GM19372 (cell line): Measurements from ENCODE around the gene ZBTB11.
"Not testable (repeated sequence)": the region's sequence is repeated elsewhere in the genome, so short reads cannot be mapped to it uniquely, and the experiment has no call there.

ENCODE experiments used
- ATAC-seq: cut with Tn5 transposase; IDR thresholded peaks from one replicate; pipeline ENCODE4 v1.9.1; 2021; ENCODE audit warnings: mild to moderate bottlenecking, low read depth, moderate library complexity; ENCODE audit not compliant: unreplicated experiment

Gene ZBTB11

DNA sequence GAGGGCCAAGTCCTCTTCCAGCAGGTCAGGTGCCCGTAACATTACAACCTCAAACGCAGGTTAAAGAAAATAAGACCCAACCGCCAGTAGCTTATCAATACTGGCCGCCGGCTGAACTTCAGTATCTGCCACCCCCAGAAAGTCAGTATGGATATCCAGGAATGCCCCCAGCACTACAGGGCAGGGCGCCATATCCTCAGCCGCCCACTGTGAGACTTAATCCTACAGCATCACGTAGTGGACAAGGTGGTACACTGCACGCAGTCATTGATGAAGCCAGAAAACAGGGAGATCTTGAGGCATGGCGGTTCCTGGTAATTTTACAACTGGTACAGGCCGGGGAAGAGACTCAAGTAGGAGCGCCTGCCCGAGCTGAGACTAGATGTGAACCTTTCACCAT, 16.6 kb upstream of the ZBTB11 start:
- ATAC-seq, result peak; percentile 71

DNA sequence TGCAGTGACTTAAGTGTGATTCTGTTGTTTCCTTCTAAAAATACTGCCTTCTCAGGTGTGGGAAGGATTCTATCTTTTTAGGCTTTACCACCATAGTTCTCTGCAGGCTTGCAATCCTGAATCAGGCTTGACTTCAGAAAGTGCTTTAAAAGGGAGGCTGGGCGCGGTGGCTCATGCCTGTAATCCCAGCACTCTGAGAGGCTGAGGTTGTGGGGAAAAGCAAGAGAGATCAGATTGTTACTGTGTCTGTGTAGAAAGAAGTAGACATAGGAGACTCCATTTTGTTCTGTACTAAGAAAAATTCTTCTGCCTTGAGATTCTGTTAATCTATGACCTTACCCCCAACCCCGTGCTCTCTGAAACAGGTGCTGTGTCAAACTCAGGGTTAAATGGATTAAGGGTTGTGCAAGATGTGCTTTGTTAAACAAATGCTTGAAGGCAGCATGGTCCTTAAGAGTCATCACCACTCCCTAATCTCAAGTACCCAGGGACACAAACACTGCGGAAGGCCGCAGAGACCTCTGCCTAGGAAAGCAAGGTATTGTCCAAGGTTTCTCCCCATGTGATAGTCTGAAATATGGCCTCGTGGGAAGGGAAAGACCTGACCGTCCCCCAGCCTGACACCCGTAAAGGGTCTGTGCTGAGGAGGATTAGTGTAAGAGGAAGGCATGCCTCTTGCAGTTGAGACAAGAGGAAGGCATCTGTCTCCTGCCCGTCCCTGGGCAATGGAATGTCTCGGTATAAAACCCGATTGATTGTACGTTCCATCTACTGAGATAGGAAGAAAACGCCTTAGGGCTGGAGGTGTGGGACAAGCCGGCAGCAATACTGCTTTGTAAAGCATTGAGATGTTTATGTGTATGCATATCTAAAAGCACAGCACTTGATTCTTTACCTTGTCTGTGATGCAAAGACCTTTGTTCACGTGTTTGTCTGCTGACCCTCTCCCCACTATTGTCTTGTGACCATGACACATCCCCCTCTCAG, 15.0 kb upstream of the ZBTB11 start:
- ATAC-seq, result not testable (repeated sequence)

DNA sequence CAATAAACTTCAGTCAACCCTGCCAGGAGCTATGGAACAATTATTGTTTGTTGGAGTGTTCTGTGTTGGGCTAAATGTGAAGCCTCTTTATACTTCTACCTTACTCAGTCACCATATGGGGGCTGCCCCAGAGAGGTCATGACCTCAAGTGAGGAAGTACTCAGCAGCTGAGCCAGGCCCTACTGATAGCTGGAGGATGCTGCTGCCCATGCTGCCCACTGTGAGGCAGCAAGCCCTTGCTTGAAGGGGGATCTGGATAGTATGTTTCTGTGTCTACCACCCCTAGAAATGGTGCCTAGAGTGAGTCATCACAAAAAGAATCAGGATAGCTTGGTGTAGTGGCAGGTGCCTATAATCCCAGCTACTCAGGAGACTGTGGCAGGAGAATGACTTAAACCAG, 14.0 kb upstream of the ZBTB11 start:
- ATAC-seq, result no peak

DNA sequence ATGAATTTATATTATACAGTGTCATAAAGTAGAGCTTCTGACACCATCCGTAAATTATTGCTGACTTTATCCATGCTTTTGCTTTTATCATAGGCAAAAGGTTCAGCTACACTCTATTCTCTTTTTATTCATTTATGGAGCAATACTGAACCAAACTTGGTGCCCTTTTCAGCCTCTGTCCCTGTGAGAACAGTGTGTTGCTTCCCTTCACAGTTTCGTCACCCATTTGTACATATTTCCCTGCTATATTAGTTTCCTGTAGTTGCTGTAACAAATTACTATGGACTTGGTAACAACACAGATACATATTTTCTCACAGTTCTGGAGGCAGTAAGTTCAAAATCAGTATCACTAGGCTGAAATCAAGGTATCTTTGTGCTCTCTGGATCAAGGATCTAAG, 12.4 kb upstream of the ZBTB11 start:
- ATAC-seq, result no peak

DNA sequence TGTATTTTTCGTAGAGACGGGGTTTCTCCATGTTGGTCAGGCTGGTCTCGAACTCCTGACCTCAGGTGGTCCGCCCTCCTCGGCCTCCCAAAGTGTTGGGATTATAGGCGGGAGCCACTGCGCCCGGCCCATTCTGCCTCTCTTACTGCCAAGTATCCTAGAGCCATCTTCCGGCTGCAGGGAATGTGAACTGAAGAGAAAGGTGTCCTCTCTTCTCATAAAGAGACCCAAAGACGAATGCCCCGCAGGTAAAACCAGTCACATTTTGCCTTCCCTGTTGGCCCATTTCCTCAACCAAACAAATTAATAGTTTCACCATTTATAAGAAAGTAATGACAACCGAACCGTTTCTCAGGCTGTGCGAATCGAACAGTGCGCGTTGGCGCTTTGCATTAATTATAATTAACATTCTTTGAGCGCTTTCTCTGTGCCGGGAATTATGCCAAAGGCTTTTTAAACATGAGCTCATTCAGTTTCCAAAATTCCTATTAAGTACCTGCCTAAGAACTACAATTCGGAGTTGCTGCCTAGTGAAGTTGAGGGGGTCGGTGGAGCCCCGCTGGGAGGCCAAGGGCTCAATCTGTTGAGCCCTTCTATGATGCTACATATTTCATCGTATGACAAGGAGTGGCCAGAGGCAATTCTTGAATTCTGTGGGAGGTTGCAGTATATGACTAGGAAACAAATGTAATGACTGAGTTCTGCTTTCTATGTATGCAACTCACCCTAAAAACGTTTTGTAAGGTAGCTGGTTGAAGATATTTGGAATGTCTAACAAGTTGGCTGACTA, 10.4 kb upstream of the ZBTB11 start:
- ATAC-seq, result no peak

DNA sequence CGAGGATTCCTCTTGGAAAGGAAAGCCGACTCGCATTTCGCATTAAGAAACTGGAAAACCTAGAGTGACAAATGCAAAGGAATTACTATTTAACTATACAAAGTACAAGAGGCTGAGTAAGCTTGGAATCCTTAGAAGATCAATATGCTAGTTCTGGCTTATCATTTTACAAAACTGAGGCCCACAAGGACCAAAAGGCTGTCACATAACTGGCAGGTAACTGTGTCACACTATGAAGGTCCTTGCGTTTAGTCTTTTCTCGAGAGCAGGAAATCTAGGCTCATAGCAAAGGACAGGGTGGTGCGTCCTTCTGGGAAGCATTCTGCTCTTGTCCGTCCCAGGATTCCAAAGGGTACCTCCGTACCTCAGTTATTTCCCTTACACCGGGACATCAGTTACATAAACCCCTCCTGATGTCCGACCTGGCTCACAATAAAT, 9.0 kb upstream of the ZBTB11 start:
- peak; percentile 2 for ATAC-seq

DNA sequence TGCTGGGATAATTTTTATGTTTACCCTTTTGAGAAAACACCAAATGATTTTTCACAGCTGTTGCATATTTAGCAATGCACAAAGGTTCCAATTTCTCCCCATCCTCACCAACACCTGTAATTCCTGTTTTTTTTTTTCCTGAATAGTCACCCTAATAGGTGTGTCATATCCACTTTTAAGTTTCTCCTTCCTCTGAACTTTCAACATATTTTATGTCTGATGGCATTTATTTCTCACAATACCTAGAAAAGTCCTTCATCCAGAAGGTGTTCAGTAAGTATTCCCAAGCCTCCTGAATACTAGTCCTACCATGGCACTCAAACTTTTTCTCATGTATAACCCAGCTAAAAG, 8.1 kb upstream of the ZBTB11 start:
- ATAC-seq, result no peak

DNA sequence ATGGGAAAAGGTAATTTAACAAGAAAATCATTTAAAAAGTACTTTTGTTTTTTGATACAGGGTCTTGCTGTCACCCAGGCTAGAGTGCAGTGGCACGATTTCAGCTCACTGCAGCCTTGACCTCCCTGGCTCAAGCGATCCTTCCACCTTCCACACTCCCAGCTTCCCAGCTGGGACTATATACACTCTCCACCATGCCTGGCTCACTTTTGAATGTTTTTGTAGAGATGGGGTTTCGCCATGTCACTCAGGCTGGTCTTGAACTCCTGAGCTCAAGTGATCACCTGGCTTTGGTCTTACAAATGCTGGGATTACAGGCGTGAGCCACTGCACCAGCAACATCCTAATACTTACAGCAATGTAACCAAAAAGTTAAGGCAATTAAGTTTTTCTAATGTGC, 3.5 kb upstream of the ZBTB11 start:
- ATAC-seq, result no peak

DNA sequence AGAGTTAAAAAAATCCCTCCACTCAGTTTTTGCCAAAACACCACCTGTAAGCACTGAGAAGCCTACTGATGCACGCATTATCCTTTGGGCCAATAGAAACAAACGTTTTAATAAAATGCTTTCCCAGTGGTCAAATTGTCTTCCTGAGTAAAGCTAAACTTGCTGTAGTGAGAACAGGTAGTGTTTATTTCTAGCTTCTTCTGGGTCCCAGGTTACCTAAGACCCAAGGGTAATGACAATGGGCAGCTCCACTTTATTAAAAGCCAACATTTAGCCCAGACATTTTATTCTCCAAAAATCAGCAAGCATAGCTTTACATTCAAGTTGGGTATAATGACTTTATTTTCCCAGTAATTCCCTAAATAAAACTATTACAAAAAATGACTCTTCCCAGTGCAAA, 1.9 kb upstream of the ZBTB11 start:
- ATAC-seq, result not testable (repeated sequence)

DNA sequence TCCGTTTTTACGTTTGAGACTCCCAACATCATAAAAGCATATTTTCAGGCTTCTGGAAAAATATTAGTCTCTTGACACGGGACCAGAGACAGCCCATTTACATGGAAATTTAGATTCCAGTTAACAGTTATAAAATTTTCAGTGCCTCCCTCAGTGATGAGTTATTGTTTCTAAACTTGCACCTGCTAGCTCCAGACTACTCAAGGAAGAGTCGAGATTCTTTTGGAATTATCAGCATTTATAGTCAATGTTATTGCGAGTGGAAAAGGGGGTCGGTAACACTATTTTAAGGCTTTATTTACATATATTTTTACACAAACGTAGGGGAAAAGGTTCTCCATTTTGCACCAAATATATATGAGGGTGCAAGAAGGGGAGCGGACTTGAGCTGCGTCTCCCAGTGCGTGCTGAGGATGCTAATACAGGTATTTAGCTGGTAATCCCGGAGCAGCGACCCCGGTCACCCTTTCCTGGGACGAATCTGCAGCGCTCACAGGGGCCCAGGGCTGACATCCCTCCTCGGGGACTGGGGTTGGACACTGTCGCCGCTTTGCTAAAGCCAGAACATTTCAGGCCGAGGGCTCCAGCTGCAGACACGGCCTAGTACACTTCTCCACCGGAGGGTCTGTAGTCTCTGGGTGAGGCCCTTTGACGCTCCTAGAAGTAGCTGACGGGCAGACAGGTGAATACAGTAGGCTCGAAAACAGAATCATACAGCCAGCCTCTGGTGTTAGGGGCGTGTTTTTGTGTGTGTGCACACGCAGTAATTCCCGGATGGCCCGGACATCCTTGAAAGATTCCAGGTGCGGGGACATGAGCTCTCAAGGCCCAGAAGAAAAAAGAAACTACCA, 729 bp upstream of the ZBTB11 start:
- no peak for ATAC-seq

DNA sequence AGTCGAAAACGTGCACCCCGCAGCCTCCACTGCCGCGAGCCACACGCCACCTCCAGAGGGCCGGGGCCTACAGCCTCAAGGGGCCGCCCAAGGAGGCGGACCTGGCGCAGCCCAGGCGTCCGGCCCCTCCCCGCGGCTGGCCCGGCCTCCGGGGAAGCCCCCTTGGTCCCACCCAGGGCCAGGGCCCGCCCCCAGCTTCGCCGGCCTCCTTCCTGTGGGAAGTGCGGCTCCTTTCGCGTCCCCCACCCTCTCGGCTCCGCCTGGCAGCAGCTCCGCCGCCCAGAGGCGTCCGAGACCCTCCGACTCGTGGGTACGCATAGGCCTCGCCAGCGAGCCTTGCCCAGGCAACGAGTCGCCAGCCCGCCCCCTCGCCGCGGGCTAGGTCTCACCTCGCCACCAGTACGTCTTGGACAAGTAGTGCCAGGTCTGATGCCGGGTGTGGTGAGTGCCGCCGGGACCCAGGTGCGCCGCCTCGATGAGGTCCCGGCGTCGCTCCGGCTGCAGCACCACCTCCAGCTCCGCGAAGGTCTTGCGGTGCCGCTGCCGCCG, 642 bp downstream of the ZBTB11 start:
- ATAC-seq, result peak; percentile 80

DNA sequence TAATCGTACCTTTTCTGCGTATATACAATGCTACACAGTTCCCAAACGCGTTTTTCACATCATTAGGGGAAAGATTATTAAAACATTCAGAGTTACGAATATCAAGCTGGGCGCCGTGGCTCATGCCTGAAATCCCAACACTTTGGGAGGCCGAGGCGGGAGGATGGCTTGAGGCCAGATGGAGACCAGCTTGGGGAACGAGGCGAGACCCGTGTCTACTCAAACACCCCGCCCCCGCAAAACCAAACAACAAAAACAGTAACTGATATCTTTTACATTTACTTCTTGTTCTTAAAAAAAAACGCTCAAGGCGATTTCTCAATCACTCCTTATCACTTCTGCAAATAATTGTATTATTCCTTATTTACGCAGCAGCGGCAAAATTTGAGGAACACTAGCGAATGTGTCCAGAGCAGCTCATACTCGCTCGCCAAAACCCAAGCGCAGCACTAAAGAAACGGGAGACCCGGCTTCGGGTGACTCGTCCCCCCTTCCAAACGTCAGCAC, 1.2 kb downstream of the ZBTB11 start:
- ATAC-seq, result no peak

DNA sequence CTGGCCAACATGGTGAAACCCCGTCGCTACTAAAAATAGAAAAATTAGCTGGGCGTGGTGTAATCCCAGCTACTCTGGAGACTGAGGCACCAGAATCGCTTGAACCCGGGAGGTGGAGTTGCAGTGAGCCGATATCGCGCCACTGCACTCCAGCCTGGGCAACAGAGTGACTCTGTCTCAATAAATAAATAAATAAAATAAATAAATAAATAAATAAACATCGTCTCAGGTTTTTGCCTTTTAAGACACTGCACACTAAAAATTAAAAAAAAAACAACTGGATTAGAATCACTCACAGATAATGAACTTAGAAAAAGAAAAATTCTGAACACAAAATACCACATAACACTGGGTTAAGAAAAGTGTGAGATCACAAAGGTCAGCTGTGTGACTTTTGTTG, 2.4 kb downstream of the ZBTB11 start:
- ATAC-seq, result no peak

DNA sequence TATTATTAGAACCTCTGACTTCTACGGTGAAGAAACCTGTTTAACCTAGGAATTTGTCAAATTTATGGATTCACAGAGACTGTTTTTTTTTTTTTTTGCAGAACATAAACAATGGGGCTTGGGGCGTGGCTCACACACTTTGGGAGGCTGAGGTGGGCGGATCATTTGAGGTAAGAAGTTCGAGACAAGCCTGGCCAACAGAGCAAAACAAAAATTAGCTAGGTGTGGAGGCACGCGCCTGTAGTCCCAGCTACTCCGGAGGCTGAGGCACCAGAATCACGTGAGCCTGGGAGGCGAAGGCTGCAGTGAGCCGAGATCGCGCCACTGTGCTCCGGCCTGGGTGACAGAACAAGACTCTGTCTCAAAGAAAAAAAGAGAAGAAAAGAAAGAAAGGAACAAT, 3.0 kb downstream of the ZBTB11 start:
- no peak for ATAC-seq

DNA sequence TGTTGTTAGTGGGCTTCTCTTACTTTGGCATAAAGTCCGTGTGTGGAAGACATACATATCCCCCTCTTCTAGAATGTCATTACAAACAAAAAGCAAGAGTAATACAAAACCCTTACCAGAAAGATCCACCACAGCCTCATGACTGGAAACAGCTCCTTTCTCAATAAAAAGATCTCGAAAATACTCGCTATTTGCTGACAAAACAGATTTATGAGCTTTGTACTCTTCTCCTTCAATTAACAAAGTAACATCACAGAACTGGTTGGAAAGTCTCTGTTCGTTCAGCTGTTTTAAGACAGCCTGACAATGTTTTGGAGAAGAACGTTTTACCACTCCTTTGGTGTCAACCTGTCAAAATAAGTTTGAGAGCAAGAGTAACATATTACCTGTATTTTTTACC, 5.9 kb downstream of the ZBTB11 start:
- no peak for ATAC-seq

DNA sequence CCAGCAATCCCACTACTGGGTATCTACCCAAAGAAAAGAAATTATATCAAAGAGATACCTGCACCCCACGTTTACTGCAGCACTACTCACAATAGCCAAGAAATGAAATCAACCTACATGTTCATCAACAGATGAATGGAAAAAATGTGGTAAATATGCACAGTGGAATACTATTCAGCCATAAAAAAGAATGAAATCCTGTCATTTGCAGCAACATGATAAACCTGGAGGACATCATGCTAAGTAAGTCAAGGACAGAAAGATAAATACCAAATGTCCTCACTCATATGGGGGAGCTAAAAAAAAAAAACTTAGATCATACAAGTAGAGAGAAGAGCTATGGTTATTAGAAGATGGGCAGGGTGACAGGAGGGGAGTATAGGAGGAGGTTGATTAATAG, 9.1 kb downstream of the ZBTB11 start:
- ATAC-seq, result no peak

DNA sequence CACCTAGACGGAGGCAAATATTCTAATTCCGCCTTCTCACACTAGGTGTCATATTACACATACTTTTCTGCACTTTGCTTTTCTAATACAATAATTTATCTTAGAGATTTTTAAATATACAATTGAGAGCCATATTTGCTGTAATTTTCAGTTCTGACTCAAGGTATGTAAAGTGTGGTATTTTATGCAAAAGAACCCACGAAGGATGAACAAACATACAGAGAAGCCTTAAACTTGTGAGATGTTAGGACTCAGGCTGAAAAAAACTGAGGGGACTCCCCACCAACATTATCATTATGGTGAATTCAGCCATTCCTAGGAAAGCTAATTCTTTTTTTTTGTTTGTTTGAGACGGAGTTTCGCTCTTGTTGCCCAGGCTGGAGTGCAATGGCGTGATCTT, 9.6 kb downstream of the ZBTB11 start:
- ATAC-seq, result no peak

DNA sequence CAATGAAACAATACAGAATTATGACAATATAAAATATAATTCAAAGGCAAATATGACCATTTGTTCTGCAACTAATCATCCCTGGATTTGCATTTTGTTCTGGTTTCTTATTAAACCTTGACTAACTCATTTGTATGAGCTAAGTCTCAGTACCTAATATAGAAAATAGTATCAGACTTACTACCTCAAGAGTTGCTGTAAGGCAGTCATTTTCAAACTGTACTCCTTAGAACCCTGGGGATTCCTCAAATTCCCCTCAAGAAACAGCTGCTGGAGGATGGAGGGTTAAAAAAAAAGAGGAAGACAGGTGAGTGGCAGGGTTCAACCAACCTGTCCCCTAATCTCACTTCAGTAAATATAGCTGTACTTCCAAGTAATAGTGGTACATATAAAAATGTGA, 11.1 kb downstream of the ZBTB11 start:
- no peak for ATAC-seq

DNA sequence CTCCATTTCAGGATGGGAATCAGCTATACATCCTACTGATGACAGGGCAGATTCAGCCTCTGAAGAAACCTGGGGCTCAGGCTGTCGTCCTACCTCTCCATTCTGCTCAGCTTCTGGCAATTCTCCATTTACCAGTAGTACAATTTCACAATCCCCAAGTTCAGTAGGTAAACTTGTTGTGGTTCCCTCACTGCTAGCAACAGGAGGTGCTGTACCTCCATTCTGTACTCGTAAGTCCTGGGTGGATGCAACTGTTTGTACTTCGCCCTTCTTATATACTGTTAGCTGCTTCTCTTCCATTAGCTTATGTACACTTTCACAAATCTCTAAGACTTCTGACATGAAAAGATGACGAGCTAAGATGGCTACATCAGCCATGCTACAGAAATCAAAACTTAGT, 11.6 kb downstream of the ZBTB11 start:
- ATAC-seq, result no peak

DNA sequence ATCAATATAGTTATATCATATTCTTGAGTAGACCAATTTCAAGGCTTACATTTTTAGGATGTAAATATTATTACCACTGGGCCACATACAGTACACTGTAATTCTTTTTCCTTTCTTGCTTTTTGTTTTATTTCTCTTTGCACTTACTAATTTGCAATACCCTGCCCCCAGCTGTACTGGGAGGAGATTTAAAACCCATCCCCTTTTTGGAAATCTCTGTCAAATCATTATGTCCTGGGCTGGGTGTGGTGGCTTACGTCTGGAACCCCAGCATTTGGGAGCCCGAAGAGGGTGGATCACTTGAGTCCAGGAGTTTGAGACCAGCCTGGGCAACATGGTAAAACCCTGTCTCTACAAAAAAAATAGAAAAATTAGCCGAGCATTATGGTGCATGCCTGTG, 16.2 kb downstream of the ZBTB11 start:
- no peak for ATAC-seq
